NCI-H2171 (cell line): ENCODE measurements around the gene EPB41L3.
A peak's percentile ranks its signal among the peaks of the same experiment; 100 is the strongest.

Source experiments
- DNase-seq: peaks from one replicate; lab custom pipeline; 2025; lab: John Stamatoyannopoulos, UW

The EPB41L3 gene

GRCh38 chr18:5451871-5452270, 91.9 kb downstream of the EPB41L3 start:
- no peak for DNase-seq

GRCh38 chr18:5451150-5451549, 92.6 kb downstream of the EPB41L3 start:
- DNase-seq, result no peak

DNA sequence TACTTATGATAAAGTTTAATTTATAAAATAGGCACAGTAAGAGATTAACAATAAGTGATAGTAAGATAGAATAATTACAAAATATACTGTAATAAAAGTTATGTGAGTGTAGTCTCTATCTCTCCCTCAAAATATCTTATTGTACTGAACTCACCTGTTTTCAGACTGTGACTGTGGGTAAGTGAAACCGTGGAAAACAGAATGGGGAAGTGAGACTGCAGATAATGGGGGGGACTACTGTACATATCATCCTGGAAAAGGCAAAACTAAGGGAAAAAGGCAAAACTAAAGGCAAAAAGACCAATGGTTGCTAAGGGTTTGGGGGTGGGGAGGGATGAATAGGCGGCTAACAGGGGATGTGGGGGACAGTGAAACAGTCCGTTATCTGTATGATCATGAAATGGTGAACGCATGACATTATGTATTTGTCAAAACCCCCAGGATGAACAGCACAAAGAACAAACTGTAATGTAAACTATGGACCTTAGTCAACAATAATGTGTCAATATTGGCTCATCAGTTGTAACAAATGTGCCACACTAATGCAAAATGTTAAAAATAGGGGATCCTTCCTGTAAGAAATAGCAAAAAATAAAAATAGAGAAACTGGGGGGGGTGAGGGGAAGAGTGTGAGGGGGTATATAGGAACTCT, 93.8 kb downstream of the EPB41L3 start:
- DNase-seq, result no peak

DNA sequence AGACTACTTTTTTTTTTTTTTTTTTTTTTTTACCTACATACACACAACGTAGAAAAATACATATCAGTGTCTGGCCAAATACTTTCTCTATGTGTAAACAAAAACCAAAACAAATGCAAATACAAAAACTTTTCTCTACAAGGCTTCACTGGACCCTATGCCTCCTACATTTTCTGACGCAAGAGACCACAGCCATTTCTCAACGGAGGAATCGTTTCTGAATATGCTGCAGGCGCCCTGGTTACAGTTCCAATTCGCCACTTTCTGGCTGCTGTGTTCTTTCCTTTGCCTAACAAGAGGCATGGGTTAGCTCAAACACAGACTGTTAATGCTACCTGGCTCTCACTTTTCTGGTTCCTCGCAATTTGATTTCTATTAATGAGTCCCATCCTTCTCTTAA, 96.4 kb downstream of the EPB41L3 start:
- DNase-seq, result no peak

DNA sequence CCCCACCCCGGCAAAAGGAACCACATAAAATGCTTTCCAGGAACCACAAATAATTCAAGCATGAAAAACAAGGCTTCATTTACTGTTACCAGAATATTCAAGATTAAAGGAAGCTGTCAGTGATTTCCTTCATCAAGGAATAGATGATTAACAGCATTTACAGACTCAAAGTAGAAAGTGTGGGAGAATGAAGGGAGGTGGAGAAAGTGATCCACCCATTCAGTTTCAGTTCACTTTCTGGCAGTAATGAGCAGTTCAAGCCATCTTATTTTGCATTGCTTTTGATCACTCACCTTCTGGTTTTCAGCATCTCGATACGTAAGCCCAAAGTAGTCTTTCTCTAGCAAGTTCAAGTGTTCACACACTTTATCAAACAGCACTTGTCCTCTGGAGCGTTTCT, 99.0 kb downstream of the EPB41L3 start:
- DNase-seq, result no peak

GRCh38 chr18:5444269-5444668, 99.5 kb downstream of the EPB41L3 start:
- DNase-seq, result no peak

GRCh38 chr18:5439986-5440696, 103.7 kb downstream of the EPB41L3 start:
- no peak for DNase-seq

DNA sequence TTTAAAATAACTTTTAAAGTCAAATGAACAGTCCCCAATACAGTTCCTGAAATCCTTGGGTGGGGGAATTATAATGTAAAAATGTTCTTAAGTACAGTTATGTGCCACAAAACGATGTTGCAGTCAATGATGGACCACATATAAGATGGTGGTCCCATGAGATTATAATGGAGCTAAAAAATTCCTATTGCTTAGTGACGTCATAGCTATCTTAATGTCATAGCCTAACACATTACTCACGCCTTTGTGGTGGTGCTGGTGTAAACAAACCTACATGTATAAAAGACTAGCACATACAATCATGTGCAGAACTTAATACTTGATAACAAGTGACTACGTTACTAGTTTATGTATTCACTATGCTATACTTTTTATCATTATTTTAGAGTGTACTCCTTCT, 109.4 kb downstream of the EPB41L3 start:
- DNase-seq, result no peak

GRCh38 chr18:5431836-5432575, 111.8 kb downstream of the EPB41L3 start:
- no peak for DNase-seq

DNA sequence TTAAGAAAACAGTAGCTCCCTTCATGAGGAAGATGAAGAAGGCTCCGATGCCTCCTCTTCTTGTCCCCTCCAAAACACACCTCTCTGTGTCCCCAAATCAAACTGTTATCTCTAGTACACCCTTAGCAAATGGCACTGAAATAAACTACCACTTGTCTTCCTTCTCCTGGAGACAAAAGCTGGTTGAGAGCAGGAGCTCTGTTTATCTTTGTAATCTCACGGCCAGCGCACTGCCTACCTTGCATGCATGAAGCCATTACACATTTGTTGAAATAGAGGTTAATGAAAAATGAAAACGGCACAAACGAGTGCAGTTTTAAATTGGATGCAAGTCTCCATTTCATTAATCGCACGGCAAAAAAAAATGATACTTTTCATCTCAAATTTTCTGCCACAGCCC, 113.7 kb downstream of the EPB41L3 start:
- no peak for DNase-seq

DNA sequence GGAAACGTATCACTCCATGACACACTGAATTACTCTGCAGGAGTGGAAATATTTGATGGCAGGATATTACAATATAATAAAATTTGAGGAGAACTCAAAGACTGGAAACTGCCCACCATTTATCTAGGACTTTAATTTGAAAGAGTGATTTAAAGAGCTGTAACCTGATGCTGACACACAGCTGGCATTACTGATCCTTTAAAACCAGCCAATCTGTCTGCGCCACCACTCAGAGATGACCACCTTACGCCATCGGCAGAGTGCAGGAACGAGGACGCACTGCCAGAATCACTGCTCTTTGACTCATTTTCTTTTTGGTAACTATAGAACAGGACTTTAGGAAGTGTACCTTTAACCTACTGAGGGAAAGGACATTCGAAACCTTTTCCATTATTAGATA, 114.1 kb downstream of the EPB41L3 start:
- DNase-seq, result no peak

- DNase-seq, result no peak
Observed at GRCh38 chr18:5425721-5426120, 118.1 kb downstream of the EPB41L3 start.

- peak; percentile 47 for DNase-seq
Observed at GRCh38 chr18:5424903-5425664, 118.7 kb downstream of the EPB41L3 start.

GRCh38 chr18:5422626-5423025, 121.2 kb downstream of the EPB41L3 start:
- DNase-seq, result no peak

GRCh38 chr18:5421981-5422380, 121.8 kb downstream of the EPB41L3 start:
- DNase-seq, result no peak

DNA sequence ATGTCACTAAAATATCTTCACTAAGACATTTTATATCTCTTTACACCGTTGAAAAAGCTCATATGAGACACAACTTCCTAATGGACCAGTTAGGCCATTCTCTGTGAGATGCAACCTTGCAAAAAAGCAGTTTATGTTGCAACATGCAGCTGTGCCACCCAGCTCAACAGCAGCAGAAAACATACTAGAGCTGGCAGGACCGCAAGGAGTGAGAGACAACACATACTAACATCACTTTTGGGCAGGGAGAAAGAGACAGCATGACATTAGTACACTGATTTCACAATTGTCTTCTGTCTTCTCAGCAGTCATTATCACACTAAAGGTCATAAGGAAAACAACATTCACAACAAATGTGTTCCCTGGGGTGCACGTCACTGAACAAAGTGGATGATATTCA, 122.9 kb downstream of the EPB41L3 start:
- DNase-seq, result no peak

- DNase-seq, result no peak
Observed at GRCh38 chr18:5419601-5420000, 124.2 kb downstream of the EPB41L3 start.

GRCh38 chr18:5419030-5419429, 124.8 kb downstream of the EPB41L3 start:
- DNase-seq, result no peak

- DNase-seq, result no peak
Observed at GRCh38 chr18:5417342-5417741, 126.5 kb downstream of the EPB41L3 start.

DNA sequence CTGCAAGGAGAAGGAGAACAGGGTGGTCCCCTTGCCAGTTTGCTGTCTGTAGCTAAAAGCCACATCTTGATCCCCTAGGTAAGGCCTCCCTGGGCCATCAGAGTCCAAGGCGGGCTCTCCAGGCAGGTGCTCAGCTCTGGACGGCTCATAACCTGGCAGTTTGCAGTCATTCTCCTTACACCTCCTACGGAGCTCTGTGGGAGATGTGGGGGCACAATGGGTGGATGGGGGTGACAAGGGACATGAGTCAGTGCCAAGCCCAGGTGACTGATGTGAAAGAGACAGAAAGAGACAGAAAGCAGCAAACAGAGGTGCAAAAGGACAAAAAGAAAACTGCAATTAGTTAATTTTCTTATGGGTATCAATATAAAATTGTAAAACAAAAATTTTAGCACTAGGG, 127.7 kb downstream of the EPB41L3 start:
- no peak for DNase-seq

- no peak for DNase-seq
Observed at GRCh38 chr18:5415665-5416064, 128.1 kb downstream of the EPB41L3 start.

DNA sequence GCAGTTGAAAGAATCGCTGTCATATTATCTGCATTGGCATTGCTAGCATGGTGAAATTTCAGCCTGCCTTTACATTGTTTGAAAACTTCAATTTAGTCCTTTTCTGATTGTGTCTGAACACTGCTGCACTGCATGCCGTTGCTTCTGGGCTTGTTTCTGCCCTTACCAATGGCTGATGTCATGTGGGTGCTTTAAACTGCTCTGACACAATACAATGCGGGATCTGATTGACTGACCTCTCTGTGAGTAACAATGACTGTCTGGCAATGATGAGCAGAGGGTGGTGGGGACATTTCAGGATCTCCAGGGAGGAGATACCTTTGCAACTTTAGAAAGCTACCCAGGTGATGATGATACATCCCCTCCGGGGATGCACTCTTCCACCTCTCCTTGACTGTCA, 128.8 kb downstream of the EPB41L3 start:
- no peak for DNase-seq
